ENCODE results near the gene KCNQ2. TPM values are rescaled to one million over a fixed set of nuclear protein-coding genes. Genes with fewer than 3 reads are reported as not detected.
A peak's percentile ranks its signal among the peaks of the same experiment; 100 is the strongest.

The KCNQ2 gene
- total RNA-seq, 1 donor from 2014 or later: 354 TPM

DNA sequence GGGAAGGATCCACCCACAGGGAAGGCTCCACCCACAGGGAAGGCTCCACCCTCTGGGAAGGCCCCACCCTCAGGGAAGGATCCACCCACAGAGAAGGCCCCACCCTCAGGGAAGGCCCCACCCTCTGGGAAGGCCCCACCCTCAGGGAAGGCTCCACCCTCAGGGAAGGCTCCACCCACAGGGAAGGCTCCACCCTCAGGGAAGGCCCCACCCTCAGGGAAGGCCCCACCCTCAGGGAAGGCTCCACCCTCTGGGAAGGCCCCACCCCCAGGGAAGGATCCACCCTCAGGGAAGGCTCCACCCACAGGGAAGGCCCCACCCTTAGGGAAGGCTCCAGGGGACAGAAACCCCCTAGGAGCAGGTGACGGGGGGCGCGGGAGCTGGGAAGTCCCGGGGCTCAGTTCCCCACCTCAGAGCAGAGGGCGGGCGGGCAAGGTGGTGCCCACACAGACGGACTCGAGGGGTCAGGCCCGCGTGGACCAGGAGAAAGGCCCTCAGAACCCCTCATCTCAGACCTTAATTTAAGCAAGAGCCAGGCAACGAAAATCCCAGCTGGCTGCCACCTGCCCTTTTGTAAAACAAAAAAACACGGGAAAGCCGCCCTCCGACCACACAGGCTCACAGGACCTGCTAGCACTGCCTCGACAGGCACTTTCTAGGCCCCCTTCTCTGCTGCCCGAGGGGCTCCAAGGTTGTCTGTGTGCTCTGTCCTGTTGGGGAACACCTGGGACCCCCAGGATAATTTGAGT is 39.7 kb downstream of the KCNQ2 start:
- no peak for TF ChIP-seq CTCF (IDR thresholded peaks at IDR 0.05; ENCODE audit: partially characterized antibody, unreplicated experiment)
- Mint-ChIP-seq H3K36me3 (ENCODE audit: unreplicated experiment) (peaks cover 5% of the 10 kb centered on the region), H3K9me3 (ENCODE audit: unreplicated experiment) (peaks cover 16% of the 10 kb centered on the region), H3K4me1 (ENCODE audit: low read depth, unreplicated experiment) (peaks cover 17% of the 10 kb centered on the region), H3K4me3 (ENCODE audit: unreplicated experiment) (no peak overlapping the region), H3K27me3 (ENCODE audit: unreplicated experiment) (peaks cover 14% of the 10 kb centered on the region), H3K27ac (ENCODE audit: unreplicated experiment) (peak overlapping the region; percentile 86)
- DNase-seq: no peak

DNA sequence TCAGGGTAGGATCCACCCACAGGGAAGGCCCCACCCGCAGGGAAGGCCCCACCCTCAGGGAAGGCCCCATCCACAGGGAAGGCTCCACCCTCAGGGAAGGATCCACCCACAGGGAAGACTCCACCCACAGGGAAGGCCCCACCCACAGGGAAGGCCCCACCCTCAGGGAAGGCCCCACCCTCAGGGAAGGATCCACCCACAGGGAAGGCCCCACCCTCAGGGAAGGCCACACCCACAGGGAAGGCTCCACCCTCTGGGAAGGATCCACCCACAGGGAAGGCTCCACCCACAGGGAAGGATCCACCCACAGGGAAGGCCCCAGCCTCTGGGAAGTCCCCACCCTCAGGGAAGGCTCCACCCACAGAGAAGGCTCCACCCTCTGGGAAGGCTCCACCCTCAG is 40.5 kb downstream of the KCNQ2 start:
- H3K9me3 Mint-ChIP-seq (ENCODE audit: unreplicated experiment): peaks cover 13% of the 10 kb centered on the region
- peaks cover 5% of the 10 kb centered on the region for H3K36me3 Mint-ChIP-seq (ENCODE audit: unreplicated experiment)
- peaks cover 14% of the 10 kb centered on the region for H3K27me3 Mint-ChIP-seq (ENCODE audit: unreplicated experiment)
- peaks cover 14% of the 10 kb centered on the region for H3K4me1 Mint-ChIP-seq (ENCODE audit: low read depth, unreplicated experiment)
- no peak overlapping the region for H3K27ac Mint-ChIP-seq (ENCODE audit: unreplicated experiment)
- DNase-seq: no peak
- H3K4me3 Mint-ChIP-seq (ENCODE audit: unreplicated experiment): no peak overlapping the region
- no peak for TF ChIP-seq CTCF (IDR thresholded peaks at IDR 0.05; ENCODE audit: partially characterized antibody, unreplicated experiment)

DNA sequence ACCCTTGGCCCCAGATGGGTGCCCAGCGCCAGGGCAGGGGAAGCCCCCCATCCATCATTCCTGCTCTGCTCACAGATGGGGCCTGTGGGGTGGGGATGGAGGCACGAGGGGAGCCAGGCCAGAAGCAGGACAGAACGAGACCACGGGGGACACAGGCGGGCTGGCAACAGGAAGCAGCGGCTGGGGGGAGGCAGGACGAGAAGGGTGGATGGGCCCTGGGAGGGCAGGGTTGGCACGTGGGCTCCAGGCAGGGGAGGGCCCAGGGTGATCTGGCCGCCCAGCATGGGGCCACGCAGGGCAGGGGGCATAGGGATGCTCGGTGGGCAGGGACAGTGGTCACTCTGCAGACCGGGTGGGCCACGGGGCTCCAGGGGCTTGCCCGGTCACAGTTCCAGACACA is 41.6 kb downstream of the KCNQ2 start:
- Mint-ChIP-seq H3K36me3 (ENCODE audit: unreplicated experiment) (peaks cover 15% of the 10 kb centered on the region), H3K4me3 (ENCODE audit: unreplicated experiment) (no peak overlapping the region), H3K4me1 (ENCODE audit: low read depth, unreplicated experiment) (peaks cover 12% of the 10 kb centered on the region), H3K9me3 (ENCODE audit: unreplicated experiment) (peaks cover 19% of the 10 kb centered on the region), H3K27ac (ENCODE audit: unreplicated experiment) (peak overlapping the region; percentile 70), H3K27me3 (ENCODE audit: unreplicated experiment) (peaks cover 17% of the 10 kb centered on the region)
- no peak for TF ChIP-seq CTCF (IDR thresholded peaks at IDR 0.05; ENCODE audit: partially characterized antibody, unreplicated experiment)
- no peak for DNase-seq

DNA sequence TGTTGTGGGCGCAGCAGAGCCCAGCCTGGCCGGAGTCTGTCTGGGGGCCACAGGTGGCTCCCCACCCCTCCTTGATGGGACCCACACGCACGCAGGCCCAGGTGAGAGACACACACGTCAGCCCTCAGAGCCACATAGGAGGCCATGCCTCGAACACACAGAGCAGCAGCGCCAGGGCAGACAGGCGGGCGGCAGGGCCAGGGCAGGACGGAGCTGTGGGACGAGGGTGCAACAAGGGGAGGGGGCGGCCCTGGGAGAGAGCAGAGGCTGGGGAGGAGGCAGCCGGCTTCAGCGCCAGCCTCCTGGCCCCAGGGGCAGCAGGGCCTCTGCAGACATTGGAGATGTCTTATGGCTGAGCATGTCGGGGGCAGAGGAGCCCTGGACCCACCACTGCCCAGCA is 42.5 kb downstream of the KCNQ2 start:
- H3K27ac Mint-ChIP-seq (ENCODE audit: unreplicated experiment): no peak overlapping the region
- H3K4me3 Mint-ChIP-seq (ENCODE audit: unreplicated experiment): no peak overlapping the region
- DNase-seq: no peak
- H3K9me3 Mint-ChIP-seq (ENCODE audit: unreplicated experiment): peaks cover 22% of the 10 kb centered on the region
- H3K4me1 Mint-ChIP-seq (ENCODE audit: low read depth, unreplicated experiment): peaks cover 11% of the 10 kb centered on the region
- TF ChIP-seq CTCF (IDR thresholded peaks at IDR 0.05; ENCODE audit: partially characterized antibody, unreplicated experiment): no peak
- H3K36me3 Mint-ChIP-seq (ENCODE audit: unreplicated experiment): peaks cover 20% of the 10 kb centered on the region
- peaks cover 18% of the 10 kb centered on the region for H3K27me3 Mint-ChIP-seq (ENCODE audit: unreplicated experiment)

GRCh38 chr20:63428906-63429575 is 43.4 kb downstream of the KCNQ2 start:
- Mint-ChIP-seq H3K4me3 (ENCODE audit: unreplicated experiment) (no peak overlapping the region), H3K36me3 (ENCODE audit: unreplicated experiment) (peaks cover 26% of the 10 kb centered on the region), H3K27ac (ENCODE audit: unreplicated experiment) (no peak overlapping the region), H3K27me3 (ENCODE audit: unreplicated experiment) (peaks cover 14% of the 10 kb centered on the region), H3K4me1 (ENCODE audit: low read depth, unreplicated experiment) (peaks cover 12% of the 10 kb centered on the region), H3K9me3 (ENCODE audit: unreplicated experiment) (peaks cover 22% of the 10 kb centered on the region)
- no peak for TF ChIP-seq CTCF (IDR thresholded peaks at IDR 0.05; ENCODE audit: partially characterized antibody, unreplicated experiment)
- DNase-seq: no peak
